OCI-LY7 (cell line): ENCODE results near the gene TFPT. TPM values are rescaled to one million over a fixed set of nuclear protein-coding genes. Genes with fewer than 3 reads are reported as not detected.
A peak's percentile ranks its signal among the peaks of the same experiment; 100 is the strongest.

Experiments used
- BruUV-seq: library from RNA; stranded (reverse); fragments of 400-500 nt; replicated peaks from 2 replicates; lab custom pipeline; 2021; lab: Mats Ljungman, UMichigan
- CTCF ChIA-PET: fragments of 300-600 bp; sonication (Branson Sonifier 250); formaldehyde crosslinking; loops from one replicate; lab custom pipeline; 2022; ENCODE audit warnings: antibody characterized with exemption; ENCODE audit not compliant: unreplicated experiment; lab: Charles Lee
- POLR2A ChIA-PET: fragments of 300-600 bp; sonication (Branson Sonifier 250); formaldehyde crosslinking; loops from one replicate; lab custom pipeline; 2022; ENCODE audit warnings: antibody characterized with exemption; lab: Charles Lee
- DNase-seq: peaks from one replicate; pipeline ENCODE4 v3.0.0-alpha.2; 2015; ENCODE audit warnings: low spot score
- H2AFZ ChIP-seq: fragments of 200-600 bp; sonication (generic), shearing (Covaris generic); 2 replicates; pipeline ENCODE4 v1.6.1; 2014; ENCODE audit warnings: mild to moderate bottlenecking, antibody characterized with exemption, low read length, moderate library complexity
- H3K27ac ChIP-seq: fragments of 200-600 bp; sonication (generic); 2 replicates; pipeline ENCODE4 v1.5.1; 2014; ENCODE audit warnings: mixed run types, low read depth, mild to moderate bottlenecking, moderate library complexity, low read length, inconsistent platforms; ENCODE audit not compliant: poor library complexity, severe bottlenecking
- H3K36me3 ChIP-seq: fragments of 200-600 bp; sonication (generic); 2 replicates; pipeline ENCODE4 v1.6.1; 2014; ENCODE audit warnings: mild to moderate bottlenecking, antibody characterized with exemption, low read length, moderate library complexity, mixed read lengths; ENCODE audit not compliant: insufficient read depth
- H3K4me1 ChIP-seq: fragments of 200-600 bp; sonication (generic); 2 replicates; pipeline ENCODE4 v1.5.1; 2014; ENCODE audit warnings: mild to moderate bottlenecking, low read length; ENCODE audit not compliant: insufficient read depth, poor library complexity, severe bottlenecking
- H3K4me2 ChIP-seq: fragments of 200-600 bp; sonication (generic); 2 replicates; pipeline ENCODE4 v1.6.1; 2014; ENCODE audit warnings: mild to moderate bottlenecking, low read length
- H3K4me3 ChIP-seq: fragments of 200-600 bp; sonication (generic); 2 replicates; pipeline ENCODE4 v1.5.1; 2014; ENCODE audit warnings: mild to moderate bottlenecking, low read depth, low read length; ENCODE audit not compliant: poor library complexity, severe bottlenecking
- H3K79me2 ChIP-seq: fragments of 200-600 bp; sonication (generic); 2 replicates; pipeline ENCODE4 v1.6.1; 2016; ENCODE audit warnings: low read depth, mild to moderate bottlenecking, low read length, moderate library complexity, mixed read lengths; ENCODE audit not compliant: insufficient read depth
- H3K9me2 ChIP-seq: fragments of 200-600 bp; sonication (generic); 2 replicates; pipeline ENCODE4 v1.6.1; 2016; ENCODE audit warnings: mild to moderate bottlenecking, low read length, mixed read lengths; ENCODE audit not compliant: insufficient read depth
- H3K9me3 ChIP-seq: fragments of 200-600 bp; sonication (generic); 2 replicates; pipeline ENCODE4 v1.6.1; 2014; ENCODE audit warnings: mild to moderate bottlenecking, mixed run types, low read length, mixed read lengths
- H4K20me1 ChIP-seq: fragments of 200-600 bp; sonication (generic); 2 replicates; pipeline ENCODE4 v1.6.1; 2014; ENCODE audit warnings: mild to moderate bottlenecking, antibody characterized with exemption, low read length, moderate library complexity, mixed read lengths; ENCODE audit not compliant: insufficient read depth
- CTCF ChIP-seq: fragments of 200-600 bp; sonication (generic); conservative IDR thresholded peaks from 2 replicates; pipeline ENCODE4 v1.5.1; 2014; ENCODE audit warnings: mild to moderate bottlenecking, antibody characterized with exemption, low read length, moderate library complexity, mixed read lengths
- EZH2phosphoT487 ChIP-seq: fragments of 200-600 bp; sonication (generic); IDR thresholded peaks from 2 replicates; pipeline ENCODE4 v1.6.1; 2018; ENCODE audit warnings: low read depth, borderline replicate concordance, mild to moderate bottlenecking, mixed run types, antibody characterized with exemption, low read length, moderate library complexity, mixed read lengths
- intact Hi-C: fragments of 100-400 bp; cut with micrococcal nuclease; formaldehyde crosslinking; loops from one replicate; pipeline ENCODE4 v1.10.0; 2022; ENCODE audit not compliant: unreplicated experiment
- total RNA-seq, 2 experiments: library from RNA; depleted of rRNA in 1 of 2; stranded (reverse); fragments of >200 nt in 1 of 2; shearing (Covaris generic) in 1 of 2; gene quantifications; 2 replicates each; pipeline ENCODE4 v1.2.3, GENCODE V29; 2014 to 2022

The TFPT gene
- total RNA-seq, 2 experiments from 2014 or later, result 17.2 to 20.2 TPM

GRCh38 chr19:54164369-54165068, 49.1 kb upstream of the TFPT start:
- no peaks in the 10 kb centered on the region for H3K9me2 ChIP-seq
- no peaks in the 10 kb centered on the region for H3K9me3 ChIP-seq
- H3K4me1 ChIP-seq, result peaks cover 18% of the 10 kb centered on the region
- ChIA-PET CTCF (no interaction called here), POLR2A (no interaction called here)
- no peak overlapping the region for H2AFZ ChIP-seq
- DNase-seq, result no peak
- H3K27ac ChIP-seq, result no peak overlapping the region
- intact Hi-C loops, result no loop called here
- TF ChIP-seq CTCF, result no peak
- no peak for TF ChIP-seq EZH2phosphoT487
- H3K36me3 ChIP-seq, result no peaks in the 10 kb centered on the region
- H4K20me1 ChIP-seq, result no peaks in the 10 kb centered on the region
- H3K4me3 ChIP-seq, result no peak overlapping the region
- no TSS peak for BruUV-seq
- H3K79me2 ChIP-seq, result no peaks in the 10 kb centered on the region
- no peak overlapping the region for H3K4me2 ChIP-seq

GRCh38 chr19:54162884-54163283, 47.4 kb upstream of the TFPT start:
- Histone ChIP-seq H3K4me2 (peak overlapping the region; percentile 70; the same call in 1 of the 2 replicates), H3K4me1 (peaks cover 24% of the 10 kb centered on the region), H3K9me2 (no peaks in the 10 kb centered on the region), H2AFZ (no peak overlapping the region), H3K27ac (no peak overlapping the region), H3K36me3 (peaks cover 3% of the 10 kb centered on the region; the same call in 1 of the 2 replicates), H3K79me2 (peaks cover 6% of the 10 kb centered on the region; the same call in 1 of the 2 replicates), H3K9me3 (no peaks in the 10 kb centered on the region), H4K20me1 (no peaks in the 10 kb centered on the region), H3K4me3 (no peak overlapping the region)
- DNase-seq, result no peak
- no TSS peak for BruUV-seq
- CTCF ChIA-PET, result no interaction called here
- no peak for TF ChIP-seq EZH2phosphoT487
- no peak for TF ChIP-seq CTCF
- POLR2A ChIA-PET, result no interaction called here
- intact Hi-C loops, result no loop called here

- H3K36me3 ChIP-seq, result peaks cover 7% of the 10 kb centered on the region; the same call in 1 of the 2 replicates
- peak overlapping the region; percentile 45 for H3K4me3 ChIP-seq
- TF ChIP-seq EZH2phosphoT487 (no peak), CTCF (no peak)
- peaks cover 6% of the 10 kb centered on the region; the same call in 1 of the 2 replicates for H3K79me2 ChIP-seq
- no TSS peak for BruUV-seq
- peak; percentile 91 for DNase-seq
- no peaks in the 10 kb centered on the region for H3K9me3 ChIP-seq
- no peak overlapping the region for H2AFZ ChIP-seq
- no peak overlapping the region for H3K27ac ChIP-seq
- intact Hi-C loops, result no loop called here
- peaks cover 24% of the 10 kb centered on the region for H3K4me1 ChIP-seq
- H3K4me2 ChIP-seq, result peak overlapping the region; percentile 70
- no peaks in the 10 kb centered on the region for H3K9me2 ChIP-seq
- ChIA-PET POLR2A (no interaction called here), CTCF (no interaction called here)
- no peaks in the 10 kb centered on the region for H4K20me1 ChIP-seq
Measured at GRCh38 chr19:54162241-54162805, 46.9 kb upstream of the TFPT start.
